DMS53 treated with DMSO at 0.1 percent for 48 hours (cell line): ENCODE results near the gene TTLL1.
A peak's percentile ranks its signal among the peaks of the same experiment; 100 is the strongest.

Source experiments
- DNase-seq: peaks from one replicate; lab custom pipeline; 2025; ENCODE audit not compliant: unreplicated experiment; lab: John Stamatoyannopoulos, UW

TTLL1 gene

GRCh38 chr22:43088984-43089717 lies at the start of gene TTLL1:
TSS of gene TTLL1 (minus strand) at chr22:43089391. CDS start at chr22:43075586, 13,805 bp downstream.
- DNase-seq, result peak; percentile 76

GRCh38 chr22:43136801-43137200 lies 47.6 kb upstream of the TTLL1 start:
- no peak for DNase-seq

GRCh38 chr22:43136255-43136654 lies 47.1 kb upstream of the TTLL1 start:
- no peak for DNase-seq

DNA sequence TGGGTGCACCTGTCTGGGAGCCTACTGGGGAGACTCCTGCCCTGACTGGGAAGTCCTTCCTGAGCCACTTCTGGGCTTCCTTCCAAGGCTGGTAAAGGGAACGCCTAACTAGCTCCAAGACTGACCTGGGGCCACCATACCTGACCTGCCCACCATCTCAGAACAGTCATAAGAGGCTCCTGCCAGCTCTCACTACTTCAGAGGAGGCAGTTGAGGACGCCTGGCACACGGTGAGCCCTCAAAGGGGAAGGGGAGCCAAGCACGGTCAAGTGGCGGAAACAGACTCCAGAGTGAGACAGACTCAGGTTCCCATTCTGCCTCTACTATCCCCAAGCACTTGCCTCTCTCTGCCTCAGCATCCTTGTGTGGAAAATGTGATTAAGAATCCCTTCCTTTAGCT lies 46.4 kb upstream of the TTLL1 start:
- DNase-seq, result no peak

GRCh38 chr22:43134553-43134952 lies 45.4 kb upstream of the TTLL1 start:
- DNase-seq, result no peak

DNA sequence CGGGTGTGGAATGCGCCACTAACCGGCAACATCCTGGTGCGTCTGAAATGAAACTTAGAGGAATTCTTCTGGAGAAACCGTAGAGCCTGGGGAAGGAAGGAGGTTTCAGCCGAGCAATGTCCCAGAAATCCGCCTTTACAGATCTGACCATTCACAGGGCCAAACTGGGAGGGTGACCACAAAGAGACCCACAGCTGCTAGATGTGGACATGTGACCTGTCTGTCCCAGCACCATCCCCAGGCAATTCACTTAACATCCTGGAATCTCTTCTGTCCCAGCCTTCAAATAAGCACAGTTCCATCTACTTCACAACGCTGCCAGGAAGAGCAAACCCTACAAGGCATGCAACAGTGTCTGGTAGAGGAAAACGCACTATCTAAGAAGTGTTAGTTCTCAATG lies 44.2 kb upstream of the TTLL1 start:
- no peak for DNase-seq

GRCh38 chr22:43131773-43132501 lies 42.7 kb upstream of the TTLL1 start:
- DNase-seq, result no peak

- DNase-seq, result no peak
These were observed 40.5 kb upstream of the TTLL1 start for GRCh38 chr22:43129426-43130425.

GRCh38 chr22:43128928-43129424 lies 39.8 kb upstream of the TTLL1 start:
- peak; percentile 37 for DNase-seq

DNA sequence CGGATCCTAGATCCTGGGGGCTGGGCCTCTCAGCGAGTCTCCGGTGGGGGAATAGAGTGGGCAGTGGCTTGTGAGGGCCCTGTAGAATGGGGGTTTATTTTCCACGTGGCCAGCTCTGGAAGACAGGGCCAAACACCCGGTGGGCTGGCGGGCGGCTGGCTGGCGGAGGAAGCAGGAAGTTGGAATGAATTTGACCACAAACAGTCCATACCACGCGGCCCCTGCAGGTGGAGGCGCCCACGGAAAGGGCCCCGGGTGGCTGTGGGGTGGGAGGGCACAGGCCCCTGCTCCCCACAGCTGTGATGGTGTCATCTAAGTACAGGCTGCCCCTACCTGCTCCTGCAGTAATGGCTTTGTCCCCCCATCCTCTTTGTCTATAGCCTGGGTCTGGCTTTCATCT lies 38.9 kb upstream of the TTLL1 start:
- no peak for DNase-seq

- DNase-seq, result no peak
These were observed 38.1 kb upstream of the TTLL1 start for GRCh38 chr22:43127166-43127908.

DNA sequence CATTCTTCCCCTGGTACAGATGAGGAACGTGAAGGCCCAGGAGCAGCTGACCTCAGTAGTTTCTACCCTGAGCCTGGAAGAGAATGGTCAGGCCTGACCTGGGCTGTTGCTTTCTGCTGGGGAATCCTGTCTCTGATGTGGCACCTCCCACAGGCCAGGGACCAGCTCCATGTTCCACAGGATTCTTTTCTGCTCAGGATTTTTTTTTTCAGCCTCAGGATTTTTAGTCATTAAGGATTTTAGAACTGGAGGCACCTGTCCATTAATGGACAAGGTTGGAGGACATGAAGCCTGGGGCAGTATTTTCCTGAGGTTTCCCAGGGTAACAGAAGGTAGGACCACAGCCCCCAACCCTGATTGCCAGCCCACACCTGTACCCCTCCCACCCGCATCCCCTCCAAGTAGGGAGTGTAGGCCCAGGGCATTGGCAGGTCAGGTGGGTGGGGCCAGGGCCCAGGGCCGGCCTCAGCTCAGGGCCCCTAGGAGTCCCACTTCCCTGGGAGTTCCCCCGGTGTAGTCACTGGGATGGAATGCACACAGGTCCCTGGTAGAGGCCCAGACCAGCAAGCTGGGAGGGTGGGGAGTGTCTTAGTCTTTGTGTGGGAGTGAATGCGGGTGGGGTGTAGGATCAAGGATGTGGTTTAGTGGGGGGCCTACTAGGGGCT lies 37.4 kb upstream of the TTLL1 start:
- DNase-seq, result no peak

DNA sequence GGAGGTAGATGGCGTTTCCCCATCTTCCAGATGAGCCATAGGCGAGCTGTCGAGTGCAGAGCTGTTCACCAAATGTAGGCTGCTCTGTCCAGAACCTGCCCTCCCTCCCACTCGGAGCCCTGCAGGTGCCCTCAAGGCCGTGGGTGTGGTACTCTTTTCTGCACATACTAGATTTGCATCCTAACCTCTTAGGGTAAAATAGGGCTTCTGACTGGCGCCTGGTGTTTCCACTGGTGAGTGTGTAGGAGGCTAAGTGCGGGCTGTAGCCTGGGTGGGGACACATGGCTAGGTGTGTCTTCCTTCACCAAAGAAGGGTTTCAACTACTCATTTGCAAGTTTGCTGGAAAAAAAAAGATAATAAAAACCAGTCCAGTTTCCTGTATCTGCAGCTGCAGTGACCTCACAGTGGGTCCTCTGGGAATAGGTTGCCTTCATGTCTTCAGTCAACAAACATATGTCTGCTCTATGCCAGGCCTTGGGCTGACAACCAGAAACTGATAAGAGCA lies 29.8 kb upstream of the TTLL1 start:
- no peak for DNase-seq

- no peak for DNase-seq
These were observed 29.0 kb upstream of the TTLL1 start for GRCh38 chr22:43118024-43118849.

- no peak for DNase-seq
These were observed 27.7 kb upstream of the TTLL1 start for GRCh38 chr22:43116932-43117331.

DNA sequence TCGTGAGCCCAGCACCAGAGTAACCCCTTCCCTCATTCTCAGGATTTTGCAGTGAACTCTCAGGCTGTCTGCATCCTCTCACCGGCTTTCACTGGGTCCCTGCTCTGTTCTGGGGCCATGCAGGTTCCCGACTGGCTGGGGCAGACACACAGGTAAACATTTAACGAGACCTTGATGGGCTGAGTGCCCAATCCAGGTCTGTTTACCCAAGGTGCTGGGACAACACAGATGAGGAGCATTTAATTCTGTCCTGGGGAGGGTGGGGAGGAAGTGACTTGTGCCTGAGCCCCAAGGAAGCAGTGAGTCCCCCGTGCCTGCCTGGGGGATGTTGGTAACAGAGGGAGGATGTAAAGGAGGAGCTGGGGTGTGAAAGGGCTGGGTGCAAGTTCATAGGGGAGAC lies 25.8 kb upstream of the TTLL1 start:
- peak; percentile 77 for DNase-seq

GRCh38 chr22:43113526-43114251 lies 24.5 kb upstream of the TTLL1 start:
- peak; percentile 46 for DNase-seq

- DNase-seq, result peak; percentile 25
These were observed 21.9 kb upstream of the TTLL1 start for GRCh38 chr22:43110927-43111623.
